GM15510 (cell line): Measurements from ENCODE around the gene KDM5B.

Experiments used
- POLR2A ChIP-seq: IDR thresholded peaks from 3 replicates; pipeline ENCODE4 v1.6.1; 2011; ENCODE audit warnings: borderline replicate concordance; ENCODE audit not compliant: insufficient read length; ENCODE audit errors: extremely low read depth

Gene KDM5B

DNA sequence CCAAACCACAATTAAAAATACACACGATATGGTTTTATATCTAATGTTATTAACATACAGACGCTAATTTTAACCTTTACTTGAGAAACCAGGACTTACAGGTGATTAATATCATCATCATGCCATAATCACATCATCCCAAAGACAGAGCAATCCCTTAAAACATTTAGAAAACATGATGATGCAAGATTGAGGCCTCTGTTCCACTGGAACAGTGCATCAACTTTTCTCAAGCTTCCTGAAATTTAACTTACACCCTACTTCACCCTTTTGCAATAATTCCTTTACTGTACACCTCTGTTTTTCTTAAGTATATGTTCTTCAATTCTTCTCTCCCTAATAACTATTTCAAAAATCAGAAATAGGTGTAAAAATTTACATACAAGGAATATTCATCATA, 38.1 kb downstream of the KDM5B start:
- TF ChIP-seq POLR2A: no peak

DNA sequence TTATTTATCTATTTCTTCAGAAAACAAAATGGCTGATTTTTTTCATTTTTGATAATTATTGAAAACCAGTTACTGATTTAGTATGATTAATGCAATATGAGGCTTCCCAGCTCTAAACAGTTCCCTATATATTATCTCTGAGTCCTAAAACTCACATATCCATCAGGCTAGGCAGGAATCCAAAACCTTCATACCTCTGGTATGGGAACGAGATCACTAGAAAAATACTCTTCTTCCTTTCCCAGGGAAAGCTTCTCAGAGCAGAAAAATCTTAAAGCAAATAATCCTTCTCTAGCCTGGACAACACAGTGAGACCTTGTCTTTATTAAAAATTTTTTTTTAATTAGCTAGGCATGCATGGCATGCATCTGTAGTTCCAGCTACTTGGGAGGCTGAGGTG, 42.5 kb downstream of the KDM5B start:
- no peak for TF ChIP-seq POLR2A

DNA sequence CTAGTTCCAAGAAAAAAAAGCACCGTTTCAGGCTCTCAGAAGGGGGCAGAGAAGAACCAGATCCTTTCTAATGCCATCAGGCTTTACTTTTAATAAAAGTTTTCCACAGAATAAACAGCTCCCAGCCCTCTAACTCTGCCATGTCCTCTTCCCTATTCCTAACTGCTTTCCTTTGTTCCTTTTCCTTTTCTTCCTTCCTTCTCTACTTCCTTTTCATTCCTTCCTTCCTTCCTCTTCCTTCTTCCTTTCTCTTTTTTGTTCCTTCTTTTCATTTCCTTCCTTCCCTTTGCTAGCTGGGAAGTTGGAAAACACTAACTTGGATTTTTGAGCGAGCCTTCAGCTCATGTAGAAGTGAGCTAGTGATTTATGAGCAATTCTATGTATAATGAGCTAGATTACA, 46.2 kb downstream of the KDM5B start:
- TF ChIP-seq POLR2A: no peak

DNA sequence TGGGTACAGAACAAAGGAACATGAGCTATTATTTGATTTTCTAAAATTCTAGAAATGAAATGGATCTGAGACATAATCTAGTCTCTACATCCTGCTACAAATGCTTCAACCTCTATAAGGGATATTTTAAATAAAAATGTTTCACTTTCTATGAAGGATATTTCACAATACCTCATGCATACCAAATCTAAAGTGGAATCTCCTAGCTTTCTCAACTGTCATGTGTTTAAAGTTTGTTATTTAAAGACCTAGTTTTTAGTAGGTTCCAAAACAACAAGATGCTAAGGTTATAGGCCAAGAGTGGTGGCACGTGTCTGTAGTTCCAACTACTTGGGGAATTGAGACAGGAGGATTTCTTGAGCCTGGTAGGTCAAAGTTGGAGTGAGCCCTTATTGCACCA, 47.6 kb downstream of the KDM5B start:
- no peak for TF ChIP-seq POLR2A

DNA sequence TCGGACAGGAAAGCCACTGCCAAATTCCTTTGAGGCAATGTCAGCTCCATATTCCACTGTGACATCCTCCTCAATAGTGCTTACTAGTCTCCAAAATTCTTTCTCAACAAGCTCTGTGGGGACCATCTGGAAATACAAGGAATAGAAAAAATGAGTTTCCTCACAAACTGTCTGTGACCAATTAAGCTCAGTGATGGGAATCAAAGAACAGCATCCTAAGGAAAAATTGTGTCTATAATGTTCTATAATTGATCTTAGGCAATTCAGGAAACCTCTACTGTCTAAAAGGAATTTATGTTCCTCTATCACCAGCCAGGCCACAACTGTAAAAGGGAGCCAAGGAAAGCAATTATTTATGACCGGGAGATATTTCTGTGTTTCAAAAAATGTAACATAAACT, 51.8 kb downstream of the KDM5B start:
- TF ChIP-seq POLR2A: no peak

DNA sequence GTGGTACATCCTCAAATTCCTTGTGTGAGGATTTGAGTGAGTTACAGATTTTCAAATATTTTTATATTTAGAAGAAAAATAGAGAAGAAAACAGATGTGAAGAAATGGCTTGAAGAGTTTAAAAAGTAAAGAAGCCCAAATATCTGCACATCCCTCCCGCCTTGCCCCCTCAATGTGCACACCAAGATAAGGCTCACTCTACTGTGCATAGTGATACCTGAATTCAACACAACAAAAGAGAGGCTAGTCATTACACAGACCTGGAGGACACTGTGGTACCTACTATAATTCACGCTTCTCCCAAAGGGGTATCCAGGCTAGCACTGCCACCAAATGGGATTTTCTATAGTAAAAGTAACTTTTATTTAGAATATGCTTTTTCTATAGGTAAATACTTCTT, 53.9 kb downstream of the KDM5B start:
- no peak for TF ChIP-seq POLR2A

DNA sequence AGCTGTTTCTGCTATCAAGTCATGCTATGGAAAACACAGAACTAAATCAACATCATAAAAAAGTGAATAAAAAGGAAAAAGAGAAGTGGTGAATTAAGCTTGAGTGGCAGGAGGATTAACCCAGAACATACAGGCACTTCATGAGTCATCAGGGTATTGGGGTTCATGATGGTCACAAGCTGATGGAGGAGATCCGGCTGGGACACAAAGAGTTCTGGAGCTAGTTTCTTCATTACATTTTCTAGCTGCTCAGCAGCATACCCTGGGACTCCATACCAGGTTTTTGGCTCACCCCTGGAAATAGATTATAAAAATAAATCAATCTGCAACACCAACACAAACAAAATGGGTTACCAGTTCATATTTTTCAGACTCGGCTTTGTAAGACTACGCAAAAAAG, 55.4 kb downstream of the KDM5B start:
- TF ChIP-seq POLR2A: no peak

DNA sequence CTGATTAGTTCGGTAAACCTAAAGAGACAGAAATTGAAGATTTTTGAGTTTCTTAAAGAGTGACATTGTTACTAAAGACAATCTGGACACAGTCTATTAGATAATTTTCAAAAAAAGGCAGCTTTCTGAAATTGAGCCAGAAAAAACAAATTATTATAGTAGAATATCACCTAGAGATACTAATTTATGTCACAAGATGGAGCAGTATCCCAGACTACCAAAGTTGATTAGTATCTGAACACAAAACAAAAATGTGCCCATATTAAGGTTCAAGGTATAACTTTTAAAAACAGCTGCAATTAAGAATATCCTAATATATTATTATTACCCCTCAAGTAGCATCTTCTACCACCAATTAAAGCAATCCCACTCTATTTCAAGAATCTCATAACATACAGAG, 57.5 kb downstream of the KDM5B start:
- no peak for TF ChIP-seq POLR2A

DNA sequence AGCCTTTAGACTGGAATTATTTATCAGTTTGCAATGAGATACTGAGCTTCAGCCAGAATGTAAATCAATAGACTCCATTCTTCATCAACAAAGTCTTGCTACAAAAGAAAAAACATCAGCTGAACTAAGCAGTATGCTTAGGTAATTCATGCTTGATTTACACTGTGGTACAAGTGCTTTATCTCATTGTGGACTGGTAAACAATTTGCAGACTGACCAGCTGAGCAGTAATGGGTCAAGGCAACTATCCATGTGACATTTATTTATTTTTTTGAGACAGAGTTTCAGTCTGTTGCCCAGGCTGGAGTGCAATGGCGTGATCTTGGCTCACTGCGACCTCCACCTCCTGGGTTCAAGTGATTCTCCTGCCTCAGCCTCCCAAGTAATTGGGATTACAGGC, 58.2 kb downstream of the KDM5B start:
- no peak for TF ChIP-seq POLR2A

DNA sequence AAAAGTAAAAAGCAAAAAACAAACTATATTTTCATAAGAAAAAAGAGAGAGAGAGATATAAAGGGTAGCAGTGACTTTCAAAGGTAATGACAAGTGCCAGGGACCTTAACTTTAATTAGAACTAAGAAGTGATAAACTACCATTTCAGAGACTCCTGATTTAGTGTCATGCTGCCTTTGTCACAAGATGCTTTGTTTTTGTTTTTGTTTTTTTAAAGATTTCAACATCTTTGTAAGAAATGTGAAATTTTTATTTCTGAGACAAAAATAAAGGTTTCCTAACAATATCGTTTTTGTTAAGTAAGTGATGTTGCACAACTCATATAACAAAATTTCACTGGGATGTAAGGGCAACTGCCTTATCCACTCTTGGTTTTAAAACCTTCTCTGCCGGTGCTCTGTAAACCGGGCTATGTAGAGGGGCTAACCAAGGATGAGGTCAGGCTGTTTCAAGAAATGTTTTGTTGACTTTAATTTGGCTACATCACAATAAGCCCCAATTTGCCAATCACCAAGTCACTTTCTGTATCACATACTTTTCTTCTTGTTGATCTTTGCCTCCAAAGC, 62.8 kb downstream of the KDM5B start:
- no peak for TF ChIP-seq POLR2A

DNA sequence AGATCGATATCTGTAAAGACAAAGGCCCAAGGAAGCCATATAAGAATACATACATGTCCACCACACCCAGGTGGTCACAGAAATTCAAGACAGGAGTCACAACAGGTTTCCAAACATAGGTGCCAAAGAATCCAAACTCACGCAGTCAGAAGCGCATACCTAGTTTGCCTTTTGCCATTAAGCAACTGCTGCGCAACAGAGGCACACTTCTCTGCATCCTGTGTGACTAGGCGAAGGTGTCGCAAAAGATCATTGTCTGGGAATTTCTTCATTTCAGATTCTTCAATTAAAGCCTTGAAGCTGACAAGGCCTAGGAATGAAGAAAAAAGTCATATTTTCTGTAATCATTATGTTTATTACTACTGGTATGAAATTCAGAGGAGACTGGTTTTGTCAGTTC, 65.7 kb downstream of the KDM5B start:
- TF ChIP-seq POLR2A: no peak

DNA sequence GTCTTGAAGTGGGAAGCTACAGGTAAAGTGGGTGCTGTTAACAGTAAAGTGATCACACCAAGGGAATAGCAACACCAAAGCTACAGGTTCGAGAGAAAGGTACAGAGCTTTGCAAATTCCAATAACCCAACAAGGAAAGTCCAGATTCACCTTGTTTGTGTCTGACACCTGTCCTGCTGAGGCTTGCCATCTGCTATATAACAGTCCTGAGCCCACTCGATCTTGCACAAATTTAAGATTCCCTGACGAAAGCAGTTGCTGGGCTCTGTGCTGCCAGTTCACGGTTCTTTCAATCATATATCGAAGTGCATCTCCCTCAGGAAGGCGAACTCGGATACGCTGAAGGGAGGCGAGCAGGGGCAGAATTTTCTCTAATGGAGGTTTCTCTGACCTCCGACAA, 75.0 kb downstream of the KDM5B start:
- no peak for TF ChIP-seq POLR2A

DNA sequence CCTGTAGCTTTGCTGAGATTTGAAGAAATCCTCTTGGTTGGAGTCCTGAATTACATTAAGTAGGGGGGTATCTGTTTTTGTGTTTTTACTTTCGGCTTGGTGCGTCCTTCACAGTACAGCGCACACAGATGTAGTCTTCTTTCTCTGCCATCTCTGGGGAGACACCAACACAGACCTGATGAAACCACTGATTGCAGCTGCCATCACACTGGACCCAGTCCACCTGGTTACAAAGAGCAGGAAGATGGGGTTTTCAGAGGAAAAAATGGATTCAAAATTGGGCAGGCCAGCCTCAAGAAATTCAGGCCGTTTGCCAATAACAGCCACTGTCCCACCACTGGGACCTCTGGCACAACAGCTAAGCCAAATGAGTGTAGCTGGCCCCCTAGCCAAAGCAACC, 79.3 kb downstream of the KDM5B start:
- TF ChIP-seq POLR2A: no peak

DNA sequence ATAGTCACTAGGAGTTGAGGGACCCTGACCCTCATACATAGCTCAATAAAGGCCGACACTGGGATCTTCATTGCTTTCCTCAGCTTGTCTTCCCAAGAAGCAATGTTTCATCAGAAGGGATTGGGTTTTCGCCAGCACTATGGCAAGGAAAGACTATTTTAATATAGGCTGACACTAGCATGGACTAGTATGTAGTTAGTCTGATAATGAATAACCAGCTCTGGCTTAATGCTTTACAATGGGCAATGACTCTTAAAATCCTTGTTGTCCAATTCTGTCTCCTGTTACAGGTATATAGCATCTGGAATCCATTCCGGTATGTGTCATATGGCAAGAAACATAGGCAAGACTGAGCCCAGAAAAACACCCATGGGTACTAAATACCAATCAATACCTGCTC, 82.7 kb downstream of the KDM5B start:
- no peak for TF ChIP-seq POLR2A

DNA sequence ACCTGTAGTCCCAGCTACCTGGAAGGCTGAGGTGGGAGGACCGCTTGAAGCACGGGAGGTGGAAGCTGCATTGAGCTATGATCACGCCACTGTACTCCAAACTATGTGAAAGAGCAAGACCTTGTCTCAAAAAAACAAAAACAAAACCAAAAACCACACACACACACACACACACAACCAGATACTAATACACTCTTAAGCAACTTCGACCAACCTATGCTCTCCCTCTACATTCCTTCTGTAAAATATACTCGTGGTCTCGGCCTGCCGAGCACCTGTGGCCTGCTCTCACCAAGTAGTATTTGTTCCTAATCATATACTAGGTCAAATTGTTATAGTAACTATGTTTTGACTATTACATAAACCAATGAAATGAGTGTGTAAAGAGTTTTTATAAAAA, 84.5 kb downstream of the KDM5B start:
- TF ChIP-seq POLR2A: no peak

DNA sequence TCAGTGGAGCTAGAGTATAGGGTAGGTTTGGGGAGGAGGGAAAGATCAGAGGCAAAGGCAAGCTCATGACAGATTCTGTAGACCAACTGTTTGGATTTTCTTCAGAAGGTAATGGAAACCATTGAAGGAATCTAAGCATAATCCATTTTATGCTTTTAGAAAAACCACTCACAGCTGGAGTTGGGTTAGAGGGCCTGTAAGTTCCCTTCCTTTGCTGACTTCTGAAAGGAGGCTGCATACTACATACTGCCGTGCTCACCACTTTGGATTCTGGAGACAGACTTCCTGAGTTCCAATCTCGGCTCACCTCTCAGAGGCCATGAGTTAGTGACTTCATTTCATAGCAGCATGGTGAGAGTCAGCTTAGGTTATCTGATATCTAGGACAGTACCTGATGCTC, 91.6 kb downstream of the KDM5B start:
- no peak for TF ChIP-seq POLR2A

DNA sequence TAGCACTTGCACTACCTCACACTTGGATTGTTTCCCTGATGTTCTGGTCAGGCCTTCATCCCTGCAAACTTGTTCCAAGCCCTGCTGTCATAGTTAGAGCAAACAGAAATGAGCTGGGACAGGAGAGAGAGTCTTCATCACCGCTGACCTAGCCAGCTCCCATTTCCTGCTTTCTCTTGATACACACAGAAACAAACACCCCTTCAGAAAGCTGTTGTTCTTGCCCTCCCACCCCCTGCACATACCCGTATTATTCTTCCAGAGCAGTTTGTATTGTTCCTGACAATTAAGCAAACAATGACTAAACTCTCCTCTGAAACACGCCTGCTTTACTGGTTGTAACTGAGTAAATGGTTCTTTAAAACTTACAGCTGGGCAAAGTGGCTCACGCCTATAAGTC, 95.1 kb downstream of the KDM5B start:
- TF ChIP-seq POLR2A: no peak

DNA sequence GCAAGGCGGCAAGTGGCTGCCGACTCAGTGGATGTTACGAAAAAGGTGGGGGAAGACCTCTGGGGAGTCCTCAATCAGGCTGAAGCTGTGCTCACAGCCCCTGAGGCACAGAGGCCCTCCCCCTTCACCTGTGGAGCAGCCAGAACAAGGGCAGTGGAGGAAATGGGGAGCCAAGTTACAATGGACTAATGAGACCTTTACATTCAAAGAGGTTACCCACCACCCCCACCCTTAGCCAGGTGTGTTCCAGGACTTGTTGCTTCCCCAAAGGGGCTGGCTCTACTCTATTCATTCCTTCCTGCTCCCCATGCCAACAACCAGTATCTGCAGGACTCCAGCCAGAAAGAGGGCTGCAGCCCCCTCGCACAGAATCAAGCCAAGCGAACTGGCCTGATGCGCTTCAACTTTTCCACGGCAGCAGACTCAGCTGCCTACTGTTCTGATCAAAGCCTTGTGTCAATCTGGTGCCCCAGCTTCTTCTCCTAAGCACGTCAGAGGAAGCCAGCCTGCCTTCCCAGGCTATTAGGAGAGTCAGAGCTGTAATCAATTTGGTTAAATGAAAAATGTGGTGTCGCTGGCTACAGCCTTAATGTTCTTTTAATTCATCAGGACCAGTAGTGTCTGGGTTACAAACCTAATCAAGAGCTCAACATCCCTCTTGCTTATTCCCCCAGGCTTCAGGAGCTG, 96.1 kb downstream of the KDM5B start:
- no peak for TF ChIP-seq POLR2A
